GM19372 (cell line): ENCODE measurements around the gene SETX.
A peak's percentile ranks its signal among the peaks of the same experiment; 100 is the strongest.

ENCODE experiments used
- ATAC-seq: cut with Tn5 transposase; IDR thresholded peaks from one replicate; pipeline ENCODE4 v1.9.1; 2021; ENCODE audit warnings: mild to moderate bottlenecking, low read depth, moderate library complexity; ENCODE audit not compliant: unreplicated experiment

Gene SETX

DNA sequence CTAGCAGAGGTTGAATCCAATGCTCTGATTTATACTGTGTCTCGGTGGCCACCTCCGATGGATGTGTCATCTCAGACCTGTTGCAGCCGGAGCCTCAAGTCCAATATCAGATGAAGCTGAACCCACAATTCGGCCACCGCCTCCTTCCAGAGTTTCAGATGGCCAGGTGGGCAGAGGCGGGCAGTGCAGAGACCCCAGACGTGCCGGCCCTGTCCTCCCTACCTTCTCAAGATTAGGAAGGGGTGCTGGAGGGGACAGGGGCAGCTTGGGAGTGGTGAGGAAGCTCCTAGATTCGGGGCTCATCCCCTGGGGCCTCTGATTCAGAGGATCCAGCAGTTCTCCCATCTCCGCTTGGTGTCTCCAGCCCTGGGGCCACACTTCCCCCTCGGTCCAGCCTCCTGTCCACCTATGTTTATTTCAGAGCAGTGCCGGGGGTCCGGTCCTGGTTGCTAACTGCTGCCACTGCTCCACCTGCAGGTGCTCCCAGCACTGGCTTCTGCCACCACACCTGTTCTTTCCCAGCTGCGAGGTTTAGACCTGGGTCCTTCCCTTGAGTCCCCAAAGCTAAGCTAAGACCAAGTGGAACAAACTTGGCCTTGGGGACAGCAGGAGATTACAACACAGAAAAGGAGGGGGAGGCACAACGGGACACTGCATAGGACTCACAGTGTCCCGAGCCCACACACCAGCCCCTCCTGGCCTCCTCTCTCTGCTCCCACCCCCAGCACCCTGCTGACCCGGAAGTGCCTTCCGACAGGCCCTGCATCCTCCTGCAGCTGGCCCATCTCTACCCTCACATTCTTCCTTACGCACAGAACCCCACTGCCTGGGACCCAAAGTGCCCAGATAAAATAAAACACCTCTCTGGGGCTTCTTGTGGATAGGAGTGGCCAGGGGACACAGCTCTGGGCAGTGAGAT, 111.4 kb downstream of the SETX start:
- ATAC-seq = no peak

DNA sequence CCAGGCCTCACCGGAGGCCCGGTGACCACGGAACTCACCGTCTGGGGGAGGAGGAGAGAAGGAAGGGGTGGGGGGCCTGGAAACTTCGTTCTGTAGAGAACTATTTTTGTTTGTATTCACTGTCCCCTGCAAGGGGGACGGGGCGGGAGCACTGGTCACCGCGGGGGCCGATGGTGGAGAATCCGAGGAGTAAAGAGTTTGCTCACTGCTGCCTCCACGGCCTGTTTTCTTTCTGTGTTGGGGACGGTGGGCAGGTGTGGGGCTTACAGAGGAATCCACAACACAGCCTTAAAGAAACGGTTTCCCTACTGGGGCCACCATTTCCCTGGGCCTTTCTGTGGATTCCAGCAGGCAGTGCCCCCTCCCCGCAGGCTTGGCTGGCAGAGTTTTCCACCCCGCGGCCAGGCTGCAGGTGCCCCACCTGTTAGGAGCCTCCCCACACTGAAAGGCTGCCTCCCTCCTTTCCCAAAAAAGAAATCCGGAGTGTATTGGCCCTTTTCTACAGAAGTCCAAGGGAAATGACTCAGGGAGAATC, 112.1 kb downstream of the SETX start:
- no peak for ATAC-seq

DNA sequence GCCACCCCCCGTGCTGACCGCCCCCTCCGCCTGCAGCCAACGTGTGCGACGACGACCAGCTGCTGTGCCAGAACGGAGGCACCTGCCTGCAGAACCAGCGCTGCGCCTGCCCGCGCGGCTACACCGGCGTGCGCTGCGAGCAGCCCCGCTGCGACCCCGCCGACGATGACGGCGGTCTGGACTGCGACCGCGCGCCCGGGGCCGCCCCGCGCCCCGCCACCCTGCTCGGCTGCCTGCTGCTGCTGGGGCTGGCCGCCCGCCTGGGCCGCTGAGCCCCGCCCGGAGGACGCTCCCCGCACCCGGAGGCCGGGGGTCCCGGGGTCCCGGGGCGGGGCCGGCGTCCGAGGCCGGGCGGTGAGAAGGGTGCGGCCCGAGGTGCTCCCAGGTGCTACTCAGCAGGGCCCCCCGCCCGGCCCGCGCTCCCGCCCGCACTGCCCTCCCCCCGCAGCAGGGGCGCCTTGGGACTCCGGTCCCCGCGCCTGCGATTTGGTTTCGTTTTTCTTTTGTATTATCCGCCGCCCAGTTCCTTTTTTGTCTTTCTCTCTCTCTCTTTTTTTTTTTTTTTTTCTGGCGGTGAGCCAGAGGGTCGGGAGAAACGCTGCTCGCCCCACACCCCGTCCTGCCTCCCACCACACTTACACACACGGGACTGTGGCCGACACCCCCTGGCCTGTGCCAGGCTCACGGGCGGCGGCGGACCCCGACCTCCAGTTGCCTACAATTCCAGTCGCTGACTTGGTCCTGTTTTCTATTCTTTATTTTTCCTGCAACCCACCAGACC, 112.8 kb downstream of the SETX start:
- no peak for ATAC-seq

DNA sequence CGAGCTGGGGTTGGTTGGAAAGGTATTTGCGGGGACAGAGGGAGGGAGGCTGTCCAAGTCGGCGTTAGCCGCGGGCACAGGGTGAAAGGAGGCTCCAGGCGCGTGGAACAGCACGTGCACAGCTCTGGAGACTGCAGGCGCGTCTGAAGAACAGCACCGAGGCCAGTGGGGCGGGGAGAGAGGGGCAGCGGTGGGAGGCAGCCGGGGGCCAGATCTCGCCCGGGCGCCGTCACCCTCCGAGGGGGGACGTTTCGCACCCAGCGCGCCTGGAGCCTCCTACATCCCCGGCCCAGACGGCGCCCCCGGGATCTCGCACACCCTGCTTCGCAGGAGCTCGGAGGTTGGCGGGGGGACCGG, 113.3 kb downstream of the SETX start:
- no peak for ATAC-seq

DNA sequence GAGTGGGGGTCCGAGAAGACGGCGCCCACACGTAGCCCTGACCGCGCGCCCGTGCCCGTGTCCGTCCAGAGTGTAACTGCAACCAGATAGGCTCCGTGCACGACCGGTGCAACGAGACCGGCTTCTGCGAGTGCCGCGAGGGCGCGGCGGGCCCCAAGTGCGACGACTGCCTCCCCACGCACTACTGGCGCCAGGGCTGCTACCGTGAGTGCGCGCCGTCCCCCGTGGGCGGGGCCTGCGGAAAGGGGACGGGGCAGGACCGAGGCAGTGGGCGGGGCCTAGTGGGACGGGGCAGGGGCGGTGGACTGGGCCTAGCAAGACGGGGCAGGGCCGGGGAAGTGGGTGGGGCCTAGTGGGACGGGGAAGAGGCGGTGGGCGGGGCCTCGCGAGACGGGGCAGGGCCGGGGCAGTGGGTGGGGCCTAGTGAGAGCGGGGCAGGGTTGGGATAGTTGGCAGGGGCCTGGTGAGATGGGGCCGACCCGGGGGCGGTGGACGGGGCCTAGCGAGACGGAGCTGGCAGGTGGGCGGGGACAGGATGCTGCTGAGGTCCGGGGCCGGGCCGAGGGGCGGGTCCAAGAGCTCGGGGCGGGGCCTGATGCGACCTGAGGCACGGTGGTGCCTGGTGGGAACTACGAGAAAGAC, 113.8 kb downstream of the SETX start:
- peak; percentile 77 for ATAC-seq

DNA sequence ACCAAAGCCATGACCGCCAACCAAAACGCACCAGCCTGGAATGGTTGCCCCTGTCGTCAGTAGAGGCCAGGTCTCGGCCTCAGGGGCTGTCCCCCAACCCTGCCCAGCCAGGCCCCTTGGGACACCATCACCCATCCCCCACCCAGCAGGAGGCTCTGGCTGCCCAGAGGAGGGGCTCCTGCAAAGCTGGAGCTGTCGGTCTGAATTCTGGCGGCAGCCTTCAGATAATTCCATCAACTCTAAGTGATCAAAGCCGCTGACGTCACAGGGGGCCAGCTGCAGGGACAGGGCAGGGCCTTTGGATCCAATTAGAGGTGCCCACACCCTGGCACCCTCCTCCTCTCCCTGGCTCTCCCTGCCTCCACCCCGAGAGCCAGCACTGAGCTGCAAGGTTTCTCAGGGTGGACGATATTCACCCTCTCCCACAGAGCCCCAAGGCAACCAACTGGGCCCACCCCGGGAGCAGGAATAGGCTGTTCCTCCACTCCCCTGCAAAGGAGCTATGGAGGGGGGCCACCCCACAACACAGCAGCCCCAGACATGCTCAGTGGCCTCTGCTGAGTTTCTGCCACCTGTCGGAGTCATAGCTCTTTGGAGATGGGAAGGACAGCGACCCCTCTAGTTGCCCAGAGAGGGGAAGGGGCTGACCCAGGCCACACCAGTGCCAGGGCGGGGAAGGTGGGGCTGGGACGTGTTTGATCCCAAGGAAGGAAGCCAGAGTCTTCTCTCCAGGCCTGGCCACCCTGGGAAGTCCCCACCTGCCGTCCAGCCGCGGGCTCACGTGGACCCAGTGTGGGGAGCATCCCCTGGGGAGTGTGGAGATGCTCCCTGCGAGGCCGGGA, 114.6 kb downstream of the SETX start:
- no peak for ATAC-seq

DNA sequence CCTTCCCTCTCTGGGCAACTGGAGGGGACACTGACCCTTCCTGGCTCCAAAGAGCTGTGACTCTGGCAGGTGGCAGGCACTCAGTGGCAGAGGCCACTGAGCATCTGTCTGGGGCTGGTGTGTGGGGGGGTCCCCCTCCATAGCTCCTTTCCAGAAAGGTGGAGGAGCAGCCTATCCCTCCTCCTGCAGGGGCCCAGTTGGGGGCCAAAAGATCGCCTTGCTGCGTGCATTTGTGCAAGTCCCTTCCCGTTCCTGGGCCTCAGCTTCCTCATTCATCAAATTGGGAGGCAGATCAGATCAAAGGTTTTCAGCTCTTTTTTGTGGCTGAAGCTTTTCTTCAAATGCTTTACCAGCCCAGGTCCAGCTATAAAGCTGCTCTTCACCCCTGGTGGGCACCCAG, 115.3 kb downstream of the SETX start:
- ATAC-seq = no peak

DNA sequence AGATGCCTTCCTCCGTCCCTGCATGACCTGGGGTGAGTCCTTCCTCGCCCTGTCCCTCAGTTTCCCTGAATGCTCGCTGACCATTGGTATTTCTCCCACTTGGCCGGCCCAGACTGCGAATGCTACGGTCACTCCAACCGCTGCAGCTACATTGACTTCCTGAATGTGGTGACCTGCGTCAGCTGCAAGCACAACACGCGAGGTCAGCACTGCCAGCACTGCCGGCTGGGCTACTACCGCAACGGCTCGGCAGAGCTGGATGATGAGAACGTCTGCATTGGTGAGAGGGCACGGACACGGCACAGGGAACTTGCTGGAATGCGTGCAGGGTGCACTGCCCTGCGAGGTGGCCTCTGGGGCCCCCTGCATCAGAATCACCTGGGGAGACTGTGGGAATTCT, 115.8 kb downstream of the SETX start:
- ATAC-seq = no peak

DNA sequence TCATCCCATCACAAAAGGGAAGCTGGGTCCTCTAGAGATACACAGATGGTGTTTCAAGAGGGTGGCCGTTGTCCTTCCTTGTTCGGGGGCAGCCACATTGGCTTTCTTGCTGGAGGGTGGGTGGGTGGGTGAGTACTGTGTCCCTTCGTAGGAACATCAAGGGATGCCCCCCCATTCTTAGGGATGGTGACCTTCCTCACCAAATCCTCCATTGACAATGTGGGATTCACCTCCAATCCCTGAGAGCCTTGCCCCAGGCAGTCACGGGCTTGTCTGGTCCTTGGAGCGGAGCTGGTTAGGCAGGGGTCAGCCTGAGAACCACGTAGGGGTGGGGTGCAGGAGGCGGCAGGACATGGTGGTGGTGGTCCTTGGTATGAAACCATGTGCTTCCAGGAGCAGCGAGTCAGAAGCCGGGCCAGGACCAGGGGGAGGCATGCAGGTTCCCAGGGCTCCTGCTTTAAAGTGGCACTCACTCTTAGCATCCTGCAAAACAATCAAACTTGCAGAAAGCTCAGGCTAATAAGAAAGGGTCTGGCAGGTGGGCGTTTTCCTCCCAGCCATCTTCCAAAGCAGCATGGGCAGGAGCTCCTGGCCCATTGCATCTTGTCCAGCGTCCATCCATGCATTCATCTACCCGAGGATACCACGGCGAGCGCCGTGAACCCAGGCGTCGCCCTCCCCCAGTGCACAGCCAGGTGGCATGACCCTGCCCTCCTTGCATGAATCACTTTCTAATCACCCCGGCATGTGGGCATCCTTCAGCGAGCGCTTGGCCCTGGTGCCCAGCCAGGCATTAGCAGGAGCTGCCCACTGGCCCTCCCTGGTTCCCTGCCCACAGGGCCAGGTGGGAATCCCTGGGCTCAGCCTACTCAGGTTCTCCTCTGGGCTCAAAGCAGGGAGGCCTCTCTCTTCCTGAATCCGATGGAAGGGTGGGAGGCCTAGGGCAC, 116.5 kb downstream of the SETX start:
- ATAC-seq = no peak

DNA sequence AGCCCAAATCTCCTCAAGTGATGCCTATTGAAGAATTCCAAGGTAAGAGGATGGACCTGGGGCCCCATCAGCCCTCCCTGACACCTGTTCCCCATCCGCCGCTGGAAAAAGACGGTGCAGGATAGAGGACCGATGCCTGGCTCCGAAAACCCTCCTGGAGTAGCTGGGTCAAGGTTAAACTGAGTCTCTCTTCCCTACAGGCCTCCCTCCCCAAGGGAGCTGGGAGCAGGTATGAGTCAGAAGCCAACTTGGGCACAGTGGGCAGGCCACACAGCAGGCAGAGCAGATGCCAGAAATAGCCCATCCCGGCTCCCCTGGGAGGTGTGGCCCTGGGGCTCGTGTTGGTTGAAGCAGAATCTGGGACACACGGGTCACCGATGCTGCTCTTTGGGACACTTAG, 117.3 kb downstream of the SETX start:
- ATAC-seq = no peak

DNA sequence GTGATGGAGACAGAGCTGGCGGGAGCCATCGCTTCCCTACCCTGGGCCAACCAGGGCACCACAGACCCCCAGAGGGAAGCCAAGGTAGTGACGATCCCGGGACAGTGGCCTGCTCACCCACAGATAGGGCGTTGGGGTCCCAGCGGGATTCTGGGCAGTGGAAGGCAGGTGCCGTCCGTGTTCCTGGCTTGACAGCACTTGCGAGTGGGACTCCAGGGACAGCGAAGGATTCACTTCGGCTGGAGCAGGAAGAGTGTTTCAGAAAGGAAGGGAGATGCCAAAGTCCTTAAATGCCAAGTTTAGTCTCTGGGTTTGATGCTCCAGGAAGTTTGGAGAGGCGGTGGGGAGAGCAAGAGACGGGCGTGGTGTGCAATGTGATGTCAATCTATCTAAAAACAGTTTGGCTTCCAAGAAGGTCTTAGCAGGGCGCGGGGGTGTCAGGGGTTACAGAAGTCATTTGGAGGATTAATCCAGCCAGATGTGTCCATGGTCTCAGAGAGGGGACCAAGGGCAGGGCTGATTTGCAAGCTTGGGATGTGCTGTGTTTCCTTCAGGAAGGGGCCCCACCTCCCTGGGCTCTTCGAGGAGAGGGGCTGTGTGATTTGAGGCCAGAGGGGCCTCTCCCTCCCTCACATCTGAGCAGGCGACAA, 118.0 kb downstream of the SETX start:
- ATAC-seq = no peak

DNA sequence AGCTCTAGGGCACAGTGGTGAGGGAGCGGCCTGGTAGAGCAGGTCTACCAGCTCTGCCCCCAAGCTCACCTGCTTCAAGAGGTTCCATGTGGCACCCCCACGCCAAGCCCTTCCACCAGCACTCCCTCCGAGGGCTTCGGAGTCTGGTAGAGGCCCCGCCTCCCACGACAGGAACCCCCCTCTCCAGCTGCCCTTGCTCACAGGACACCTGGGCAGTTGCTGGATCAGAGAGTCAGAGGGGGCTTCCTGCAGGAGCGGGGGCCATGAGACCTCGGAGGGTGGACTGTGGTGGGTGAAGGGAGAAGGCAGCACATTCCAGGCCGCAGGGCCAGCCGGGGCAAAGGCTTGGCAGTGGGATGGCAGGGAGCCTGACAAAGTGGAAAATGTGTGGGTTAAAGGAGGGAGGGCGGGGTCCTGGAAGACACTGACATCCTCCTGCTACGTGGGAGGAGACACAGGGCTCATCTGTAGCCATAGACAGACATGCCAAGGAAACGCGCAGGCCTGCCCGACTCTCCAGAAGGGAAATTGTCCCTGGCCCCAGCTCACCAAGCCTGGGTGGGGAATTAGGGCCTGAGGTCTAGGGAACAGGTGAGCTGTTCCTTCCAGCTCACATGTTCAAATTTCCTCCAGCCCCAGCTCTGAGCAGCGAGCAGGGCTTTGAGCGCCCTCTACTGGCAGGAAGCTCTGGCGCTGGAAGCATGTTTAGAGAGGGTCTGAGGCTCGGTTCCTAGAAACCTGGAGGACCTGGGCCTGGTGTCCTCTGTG, 118.7 kb downstream of the SETX start:
- ATAC-seq = no peak

DNA sequence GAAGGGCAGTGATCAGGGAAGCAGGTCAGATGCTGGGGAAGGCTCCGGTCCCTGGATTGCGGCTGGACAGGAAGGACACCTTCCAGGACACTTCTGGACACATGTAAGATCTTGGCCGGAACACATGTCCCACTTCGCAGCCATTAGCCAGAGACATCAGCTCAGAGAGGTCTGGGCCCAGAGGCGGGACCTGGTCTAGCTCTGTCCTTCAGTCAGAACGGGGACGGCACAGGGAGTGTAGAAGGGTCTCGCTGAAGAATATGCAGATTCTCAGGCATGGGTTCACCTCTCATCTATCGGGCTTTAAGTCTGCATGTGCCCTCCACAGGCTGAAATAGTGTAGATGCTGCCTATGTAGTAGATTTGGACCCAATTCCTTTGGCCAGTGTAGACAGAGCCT, 119.7 kb downstream of the SETX start:
- ATAC-seq = no peak

DNA sequence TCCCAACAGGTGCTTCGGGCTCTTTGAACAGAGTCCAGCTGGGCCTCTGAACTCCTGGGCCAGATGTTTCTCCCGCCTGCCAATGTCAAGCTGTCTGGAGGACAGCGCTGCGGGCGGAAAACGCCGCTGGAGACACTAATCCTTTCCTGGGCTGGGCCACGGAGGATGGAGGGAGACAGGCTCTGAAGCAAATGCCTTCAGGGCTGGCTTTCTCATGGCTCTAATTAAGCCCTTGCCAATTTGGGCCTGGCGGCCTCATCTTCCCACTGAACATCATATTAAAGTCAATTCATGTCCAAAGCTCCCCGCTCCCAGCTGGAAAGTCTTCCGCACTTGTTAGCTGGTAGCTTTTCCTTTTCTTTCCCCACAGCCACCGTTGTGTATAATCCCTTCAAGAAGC, 120.3 kb downstream of the SETX start:
- ATAC-seq = no peak

DNA sequence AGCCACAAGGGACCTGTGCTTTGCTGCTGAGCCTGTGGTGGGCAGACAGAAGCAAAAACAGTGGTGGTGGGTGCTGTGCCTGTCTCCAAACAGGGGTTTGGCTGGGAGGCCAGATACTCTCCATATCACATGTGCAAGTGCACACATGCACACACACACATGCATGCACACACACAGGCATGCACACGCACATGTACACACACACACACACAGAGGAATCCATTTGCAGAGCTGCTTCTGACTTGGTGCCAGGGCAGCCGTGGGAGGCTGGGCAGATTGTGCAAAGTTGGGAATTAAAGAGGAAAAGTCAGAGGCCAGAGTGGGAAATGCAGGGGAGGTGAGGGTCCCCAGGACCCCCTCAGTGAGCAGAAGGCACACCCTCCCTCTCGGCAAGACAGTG, 121.6 kb downstream of the SETX start:
- ATAC-seq = no peak

DNA sequence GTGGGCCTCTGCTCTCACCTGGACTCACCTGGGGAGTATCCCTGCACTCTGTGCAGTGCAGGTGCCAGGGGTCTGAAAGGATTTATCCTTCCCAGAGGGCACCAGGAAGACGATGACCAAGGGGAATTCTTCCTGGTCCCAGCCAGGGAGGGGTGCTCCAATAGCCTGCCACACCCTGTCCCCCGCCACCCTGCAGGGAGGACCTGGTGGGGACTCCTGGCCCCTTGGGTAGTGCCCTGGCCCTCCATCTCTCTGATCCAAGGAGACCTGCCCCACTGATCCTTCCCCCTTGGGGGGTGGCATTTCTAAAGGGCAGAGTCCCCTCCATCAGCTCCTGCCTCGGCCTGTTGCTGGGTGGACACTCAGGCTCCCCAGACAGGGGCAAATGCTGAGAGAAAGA, 122.3 kb downstream of the SETX start:
- no peak for ATAC-seq

DNA sequence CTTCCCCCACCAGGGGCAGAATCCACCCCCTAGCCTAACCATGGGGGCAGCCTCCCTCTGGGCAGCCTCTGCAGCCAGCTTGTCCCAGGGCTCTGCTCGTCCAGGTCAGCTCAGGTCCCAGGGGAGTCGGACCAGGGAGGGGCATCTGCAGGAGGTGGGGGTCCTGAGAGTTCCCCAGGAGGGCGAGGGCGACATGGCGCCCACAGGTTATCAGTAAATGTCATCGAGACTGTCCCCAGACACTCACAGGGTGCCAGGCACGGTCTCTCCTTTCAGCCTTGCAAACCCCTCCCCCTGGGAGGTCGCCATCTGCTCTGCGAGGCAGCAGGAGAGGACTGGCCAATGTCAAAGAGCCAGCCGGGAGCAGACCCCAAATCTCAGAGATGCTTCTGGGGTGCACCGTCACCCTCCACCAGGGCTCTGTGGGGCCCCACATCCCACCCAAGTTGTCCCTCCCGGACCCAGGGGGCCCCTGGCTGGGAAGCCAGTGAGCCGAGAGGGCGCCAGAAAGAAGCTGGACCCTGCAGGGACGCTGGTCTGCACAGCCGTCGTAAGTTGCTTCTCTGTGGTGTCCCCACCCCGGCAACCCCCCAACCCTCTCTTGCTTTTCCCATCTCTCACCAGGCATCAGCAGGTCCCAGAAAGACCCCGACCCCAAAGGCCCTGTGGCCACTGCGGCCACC, 123.6 kb downstream of the SETX start:
- ATAC-seq = no peak
